Activated CD8-positive, alpha-beta T cell treated with anti-CD3 and anti-CD28 coated beads for 36 hours (primary cell): ENCODE data around the gene RAP1GDS1. TPM values are rescaled to one million over a fixed set of nuclear protein-coding genes. Genes with fewer than 3 reads are reported as not detected.
"Not testable (repeated sequence)": the region's sequence is repeated elsewhere in the genome, so short reads cannot be mapped to it uniquely, and the experiment has no call there.

Source experiments
- ATAC-seq: fragments of 200-7000 bp; cut with Tn5 transposase; one replicate; pipeline ENCODE4 v1.10.0; 2021; ENCODE audit warnings: mild to moderate bottlenecking, moderate library complexity
- CTCF ChIA-PET: fragments of 350-600 bp; sonication (Branson Sonifier 250); formaldehyde crosslinking; loops from one replicate; lab custom pipeline; 2021; ENCODE audit warnings: antibody characterized with exemption; lab: Charles Lee
- POLR2A ChIA-PET: fragments of 350-600 bp; sonication (Branson Sonifier 250); formaldehyde crosslinking; loops from one replicate; lab custom pipeline; 2021; ENCODE audit warnings: antibody characterized with exemption; lab: Charles Lee
- DNase-seq: peaks from one replicate; pipeline ENCODE4 v3.0.0-alpha.2; 2020
- H3K27ac Mint-ChIP-seq: one replicate; pipeline ENCODE4 v1.8.0; 2021; ENCODE audit warnings: mild to moderate bottlenecking, mixed read lengths
- H3K27me3 Mint-ChIP-seq: one replicate; pipeline ENCODE4 v1.8.0; 2021; ENCODE audit warnings: mixed read lengths
- H3K36me3 Mint-ChIP-seq: one replicate; pipeline ENCODE4 v1.8.0; 2021; ENCODE audit warnings: low read depth, mixed read lengths
- H3K4me1 Mint-ChIP-seq: one replicate; pipeline ENCODE4 v1.8.0; 2021; ENCODE audit warnings: low read depth, mixed read lengths
- H3K4me3 Mint-ChIP-seq: one replicate; pipeline ENCODE4 v1.8.0; 2021; ENCODE audit warnings: mild to moderate bottlenecking, moderate library complexity, mixed read lengths
- H3K9me3 Mint-ChIP-seq: one replicate; pipeline ENCODE4 v1.8.0; 2021; ENCODE audit warnings: mixed read lengths
- CTCF ChIP-seq: fragments of 200-600 bp; IDR thresholded peaks from one replicate; pipeline ENCODE4 v1.8.0; 2022; ENCODE audit warnings: antibody characterized with exemption, mild to moderate bottlenecking
- intact Hi-C: fragments of 100-400 bp; cut with micrococcal nuclease; formaldehyde crosslinking; loops from one replicate; pipeline ENCODE4 v1.10.0; 2022
- total RNA-seq, 2 experiments: library from RNA; stranded (reverse); gene quantifications; one replicate each; pipeline ENCODE4 v1.2.3, GENCODE V29; 2021

RAP1GDS1 gene
- total RNA-seq, 2 experiments from 2014 or later: 49.8 to 52.1 TPM

- POLR2A ChIA-PET: no interaction called here
These were observed 91.2 kb downstream of the RAP1GDS1 start for GRCh38 chr4:98352396-98352795.

GRCh38 chr4:98352940-98353339 lies 91.8 kb downstream of the RAP1GDS1 start:
- ChIA-PET CTCF (no interaction called here), POLR2A (no interaction called here)
- Mint-ChIP-seq H3K4me1 (no peaks in the 10 kb centered on the region), H3K9me3 (peaks cover 7% of the 10 kb centered on the region), H3K27ac (no peak overlapping the region), H3K27me3 (no peaks in the 10 kb centered on the region), H3K4me3 (no peak overlapping the region), H3K36me3 (peaks cover 27% of the 10 kb centered on the region)
- no peak for TF ChIP-seq CTCF
- intact Hi-C loops: no loop called here
- DNase-seq (no peak), ATAC-seq (no peak)

More at GRCh38 chr4:98352396-98352795, 91.2 kb downstream of the RAP1GDS1 start:
- no peaks in the 10 kb centered on the region for H3K27me3 Mint-ChIP-seq
- no peak overlapping the region for H3K4me3 Mint-ChIP-seq
- no peak for DNase-seq
- H3K36me3 Mint-ChIP-seq: peaks cover 32% of the 10 kb centered on the region
- TF ChIP-seq CTCF: no peak
- no peak overlapping the region for H3K27ac Mint-ChIP-seq
- intact Hi-C loops: no loop called here
- peaks cover 10% of the 10 kb centered on the region for H3K9me3 Mint-ChIP-seq
- ATAC-seq: no peak
- CTCF ChIA-PET: no interaction called here
- no peaks in the 10 kb centered on the region for H3K4me1 Mint-ChIP-seq

- ChIA-PET CTCF (no interaction called here), POLR2A (no interaction called here)
- ATAC-seq (no peak), DNase-seq (no peak)
- TF ChIP-seq CTCF: no peak
- H3K4me3 Mint-ChIP-seq: no peak overlapping the region
- peaks cover 10% of the 10 kb centered on the region for H3K4me1 Mint-ChIP-seq
- H3K9me3 Mint-ChIP-seq: peaks cover 2% of the 10 kb centered on the region
- H3K27me3 Mint-ChIP-seq: no peaks in the 10 kb centered on the region
- H3K36me3 Mint-ChIP-seq: peaks cover 19% of the 10 kb centered on the region
- H3K27ac Mint-ChIP-seq: no peak overlapping the region
- intact Hi-C loops: no loop called here
These were observed 97.6 kb downstream of the RAP1GDS1 start for GRCh38 chr4:98358630-98359248.

GRCh38 chr4:98359646-98360045 lies 98.5 kb downstream of the RAP1GDS1 start:
- DNase-seq (no peak), ATAC-seq (no peak)
- peaks cover 2% of the 10 kb centered on the region for H3K9me3 Mint-ChIP-seq
- no peaks in the 10 kb centered on the region for H3K27me3 Mint-ChIP-seq
- POLR2A ChIA-PET: no interaction called here
- CTCF ChIA-PET: no interaction called here
- H3K4me3 Mint-ChIP-seq: no peak overlapping the region
- peaks cover 26% of the 10 kb centered on the region for H3K36me3 Mint-ChIP-seq
- no peak for TF ChIP-seq CTCF
- H3K27ac Mint-ChIP-seq: no peak overlapping the region
- peaks cover 10% of the 10 kb centered on the region for H3K4me1 Mint-ChIP-seq
- intact Hi-C loops: no loop called here

- ChIA-PET CTCF (no interaction called here), POLR2A (no interaction called here)
- no peak for TF ChIP-seq CTCF
- no peaks in the 10 kb centered on the region for H3K27me3 Mint-ChIP-seq
- no peak overlapping the region for H3K4me3 Mint-ChIP-seq
- peaks cover 53% of the 10 kb centered on the region for H3K36me3 Mint-ChIP-seq
- peaks cover 10% of the 10 kb centered on the region for H3K4me1 Mint-ChIP-seq
- DNase-seq: no peak
- no peak overlapping the region for H3K27ac Mint-ChIP-seq
- no peak for ATAC-seq
- H3K9me3 Mint-ChIP-seq: peaks cover 21% of the 10 kb centered on the region
- intact Hi-C loops: no loop called here
These were observed 102.2 kb downstream of the RAP1GDS1 start for GRCh38 chr4:98363431-98363830.

- Mint-ChIP-seq H3K36me3 (peaks cover 64% of the 10 kb centered on the region), H3K9me3 (peaks cover 27% of the 10 kb centered on the region)
- ATAC-seq, POLR2A ChIA-PET, H3K27me3 Mint-ChIP-seq, H3K27ac Mint-ChIP-seq, H3K4me1 Mint-ChIP-seq, intact Hi-C loops, CTCF ChIA-PET, DNase-seq, H3K4me3 Mint-ChIP-seq: not testable (repeated sequence)
These were observed 105.1 kb downstream of the RAP1GDS1 start for GRCh38 chr4:98366275-98366674.

GRCh38 chr4:98368000-98368399 lies 106.8 kb downstream of the RAP1GDS1 start:
- H3K27me3 Mint-ChIP-seq, ATAC-seq, H3K27ac Mint-ChIP-seq, intact Hi-C loops, DNase-seq, H3K4me3 Mint-ChIP-seq, CTCF ChIA-PET, H3K4me1 Mint-ChIP-seq, POLR2A ChIA-PET: not testable (repeated sequence)
- H3K9me3 Mint-ChIP-seq: peaks cover 27% of the 10 kb centered on the region
- peaks cover 55% of the 10 kb centered on the region for H3K36me3 Mint-ChIP-seq
